Adrenal gland (tissue), 12 donors: ENCODE data around the gene TDRD9. TPM values are rescaled to one million over a fixed set of nuclear protein-coding genes. Genes with fewer than 3 reads are reported as not detected.

Experiments
- DNase-seq, 7 donors: peaks; one replicate each; pipeline ENCODE4 v3.0.0-alpha.2; 2019 to 2020
- H3K27ac ChIP-seq, 5 donors: fragments of 200-600 bp; sonication (generic) in 4 of 5; 1 replicate in 3 of 5; 2 replicates in 2 of 5; pipeline versions ENCODE4 v1.5.1 to v1.8.0; 2016 to 2020; ENCODE audit warnings: mild to moderate bottlenecking in 1 of 5
- H3K27me3 ChIP-seq: fragments of 200-600 bp; 2 replicates; pipeline ENCODE4 v1.8.0; 2021
- H3K36me3 ChIP-seq, 2 donors: fragments of 200-600 bp; replicated peaks in 1 of 2; 1 replicate in 1 of 2; 2 replicates in 1 of 2; pipeline versions ENCODE4 v1.5.1 to v1.8.0; 2018 to 2022
- H3K4me1 ChIP-seq, 2 donors: fragments of 200-600 bp; replicated peaks in 1 of 2; 1 replicate in 1 of 2; 2 replicates in 1 of 2; pipeline versions ENCODE4 v1.5.1 to v1.8.0; 2018 to 2021
- H3K4me3 ChIP-seq, 4 donors: fragments of 200-600 bp; sonication (generic) in 3 of 4; one replicate each; pipeline ENCODE4 v1.5.1; 2016 to 2018
- H3K9me3 ChIP-seq, 3 donors: fragments of 200-600 bp; sonication (generic) in 1 of 3; replicated peaks in 1 of 3; 1 replicate in 2 of 3; 2 replicates in 1 of 3; pipeline versions ENCODE4 v1.5.1 to v1.8.0; 2016 to 2021
- CTCF ChIP-seq, 6 experiments: fragments of 450-650 bp in 4 of 6; fragments of 200-600 bp in 2 of 6; sonication (generic) in 1 of 6; IDR thresholded peaks; 1 replicate in 5 of 6; 2 replicates in 1 of 6; pipeline versions ENCODE4 v1.5.1 to v1.8.0; 2016 to 2021; ENCODE audit warnings: antibody characterized with exemption in 6 of 6, mild to moderate bottlenecking in 2 of 6, moderate library complexity in 1 of 6
- POLR2A ChIP-seq, 2 donors: fragments of 450-650 bp; IDR thresholded peaks; one replicate each; pipeline ENCODE4 v1.6.1; 2017; ENCODE audit warnings: antibody characterized with exemption in 2 of 2, mild to moderate bottlenecking in 2 of 2, moderate library complexity in 1 of 2
- WGBS, 4 donors: extraction: QIAGEN DNeasy Blood & Tissue Kit in 2 of 4; methylation state at CpG; one replicate each; pipeline versions ENCODE4 v1.1.5 to v1.1.7; 2013 to 2017; 5-methylcytosine and 5-hydroxymethylcytosine counted together
- intact Hi-C, 2 donors: fragments of 100-400 bp; cut with DNase I; formaldehyde crosslinking; loops; one replicate each; pipeline versions ENCODE4 v1.14.1 to v1.15.0; 2022 to 2023
- polyA plus RNA-seq, 3 donors: library from polyadenylated mRNA; stranded (reverse); fragments of 200-250 nt in 2 of 3; fragments of 350-450 nt in 1 of 3; fragmentation: Illumina TruSeq in 1 of 3; extraction: RNeasy Lipid Tissue Mini Kit (QIAGEN cat#74804) in 1 of 3; gene quantifications; one replicate each; pipeline ENCODE4 v1.2.3, GENCODE V29; 2013 to 2014
- total RNA-seq, 9 donors: library from RNA; depleted of rRNA in 4 of 9; stranded (reverse); fragments of >200 nt in 4 of 9; fragments of 120-200 nt in 1 of 9; fragmentation: NEBNext Ultra II Directional in 1 of 9; extraction: Animal tissue kit (Norgen Biotek cat#: 25700) in 1 of 9; gene quantifications; one replicate each; pipeline versions ENCODE4 v1.1.0 to v1.2.4, GENCODE V29; 2013 to 2023
- donor health status: healthy with polysubstance abuse.
- donor health status: Bipolar disorder and iron deficiency.
- donor health status: DM: yes; HTN: yes; CAD: no.
- donor health status: DM: no; HTN: no; CAD: no.
- donor health status: DM: no; HTN: no; CAD: no.
- donor health status: DM: yes; HTN: yes; CAD: no.

TDRD9 gene
- total and polyA plus RNA-seq, 12 donors: 0.06 to 7.8 (median 3.0) TPM

DNA sequence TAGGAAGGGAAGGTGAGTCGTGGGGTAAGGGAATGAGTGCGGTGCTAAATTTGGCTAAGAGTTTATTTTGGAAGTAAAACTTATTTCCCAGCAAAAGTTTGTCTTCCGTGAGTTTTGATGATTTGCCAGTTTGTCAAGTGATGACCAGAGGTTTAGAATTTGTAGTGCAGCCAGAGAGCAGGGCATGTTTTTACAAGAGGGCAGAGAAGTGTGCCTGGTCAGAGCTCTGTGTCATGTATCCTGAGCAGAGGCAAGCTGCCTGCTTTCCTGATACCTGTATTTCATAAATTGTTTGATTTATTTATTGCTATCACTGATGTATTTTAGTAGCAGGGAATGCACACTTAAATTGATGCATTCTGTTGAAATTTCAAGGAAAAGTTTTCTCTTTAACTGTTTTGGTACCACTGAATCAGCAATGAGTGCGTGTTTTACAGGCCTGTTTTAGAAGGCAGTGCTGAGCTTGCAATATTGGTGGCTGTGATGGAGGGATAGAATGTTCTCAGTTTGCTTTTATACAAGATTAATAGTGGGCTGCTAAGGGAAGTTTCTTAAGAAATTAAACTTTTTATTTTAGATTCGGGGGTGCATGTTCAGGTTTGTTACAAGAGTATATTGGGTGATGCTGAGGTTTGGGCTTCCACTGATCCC, 33.8 kb downstream of the TDRD9 start:
- DNase-seq: no peak
- Histone ChIP-seq H3K27ac (no peak overlapping the region), H3K4me3 (no peak overlapping the region), H3K36me3 (no peaks in the 10 kb centered on the region), H3K4me1 (peaks cover 0 to 4% of the 10 kb centered on the region in 2 donors), H3K27me3 (no peaks in the 10 kb centered on the region), H3K9me3 (no peaks in the 10 kb centered on the region)
- 76 to 77% (median 77%) methylated on average over 5 of the region's 5 CpGs for WGBS, 4 donors
- intact Hi-C loops: no loop called here
- TF ChIP-seq CTCF (IDR thresholded peaks at IDR 0.05) (no peak), POLR2A (IDR thresholded peaks at IDR 0.05) (no peak)

- no peak overlapping the region for H3K4me3 ChIP-seq
- no peak for TF ChIP-seq POLR2A (IDR thresholded peaks at IDR 0.05)
- TF ChIP-seq CTCF (IDR thresholded peaks at IDR 0.05): no peak
- H3K4me1 ChIP-seq: no peaks in the 10 kb centered on the region
- intact Hi-C loops: no loop called here
- H3K9me3 ChIP-seq: no peaks in the 10 kb centered on the region
- DNase-seq: no peak
- H3K27me3 ChIP-seq: no peaks in the 10 kb centered on the region
- H3K27ac ChIP-seq: no peak overlapping the region
- H3K36me3 ChIP-seq: no peaks in the 10 kb centered on the region
Measured at GRCh38 chr14:103966631-103967030, 38.4 kb downstream of the TDRD9 start.

DNA sequence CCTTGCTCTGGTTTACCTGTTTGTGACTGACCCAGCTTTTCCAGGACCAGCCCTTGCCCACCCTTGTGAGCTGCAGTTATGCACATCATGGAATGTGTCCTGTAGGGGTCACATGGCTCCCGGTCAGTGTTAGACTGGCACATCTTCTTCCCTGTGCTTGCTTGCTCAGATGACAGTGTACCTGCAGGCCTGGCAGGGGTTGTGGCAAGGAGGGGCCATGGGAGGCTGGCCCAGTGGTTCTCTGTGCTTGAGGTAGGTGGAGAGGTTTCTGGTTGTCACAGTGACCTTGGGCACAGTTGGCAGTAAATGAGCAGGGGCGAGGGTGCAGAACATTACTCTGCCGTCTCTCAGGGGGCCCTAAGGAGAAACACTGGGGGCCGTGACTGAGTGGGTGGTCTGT, 41.7 kb downstream of the TDRD9 start:
- no peak for TF ChIP-seq POLR2A (IDR thresholded peaks at IDR 0.05)
- TF ChIP-seq CTCF (IDR thresholded peaks at IDR 0.05): no peak
- DNase-seq: no peak
- 60 to 68% (median 62%) methylated on average over 2 to 4 of the region's 4 CpGs for WGBS, 4 donors
- H3K4me3 ChIP-seq: no peak overlapping the region
- H3K27me3 ChIP-seq: no peaks in the 10 kb centered on the region
- H3K9me3 ChIP-seq: no peaks in the 10 kb centered on the region
- no peak overlapping the region for H3K27ac ChIP-seq
- H3K4me1 ChIP-seq: no peaks in the 10 kb centered on the region
- H3K36me3 ChIP-seq: no peaks in the 10 kb centered on the region
- intact Hi-C loops: no loop called here

- Histone ChIP-seq H3K9me3 (no peaks in the 10 kb centered on the region), H3K27me3 (no peaks in the 10 kb centered on the region), H3K4me1 (no peaks in the 10 kb centered on the region), H3K27ac (no peak overlapping the region), H3K36me3 (no peaks in the 10 kb centered on the region), H3K4me3 (no peak overlapping the region)
- peak in 6 of 7 donors; percentile 16 to 58 (median 26) for DNase-seq
- intact Hi-C loops: no loop called here
- 36 to 71% (median 67%) methylated on average over 3 to 4 of the region's 4 CpGs for whole genome bisulfite sequencing, 4 donors
- TF ChIP-seq POLR2A (IDR thresholded peaks at IDR 0.05) (no peak), CTCF (IDR thresholded peaks at IDR 0.05) (no peak)
Measured at GRCh38 chr14:103973354-103973753, 45.1 kb downstream of the TDRD9 start.
